Measurements from ENCODE around the gene ZBTB7B.

DNA sequence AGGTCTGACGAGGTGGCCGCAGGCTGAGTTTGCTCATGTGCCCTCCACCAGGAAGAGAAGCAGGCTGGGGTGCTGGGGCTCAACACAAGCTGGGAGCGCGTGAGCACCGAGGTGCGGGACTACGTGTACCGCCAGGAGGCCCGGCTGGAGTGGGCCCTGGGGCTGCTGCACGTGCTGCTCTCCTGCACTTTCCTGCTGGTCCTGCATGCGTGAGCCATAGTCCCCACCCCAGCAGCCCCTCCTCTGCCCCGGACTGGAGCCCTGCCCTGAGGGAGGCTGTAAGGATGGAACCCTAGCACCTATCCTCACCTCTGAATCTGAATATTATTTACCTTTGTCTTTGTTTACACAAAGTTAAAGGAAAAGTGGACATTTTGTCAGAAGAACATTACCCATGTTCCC is 40.7 kb downstream of the ZBTB7B start:
- TF ChIP-seq, protein P1, sequence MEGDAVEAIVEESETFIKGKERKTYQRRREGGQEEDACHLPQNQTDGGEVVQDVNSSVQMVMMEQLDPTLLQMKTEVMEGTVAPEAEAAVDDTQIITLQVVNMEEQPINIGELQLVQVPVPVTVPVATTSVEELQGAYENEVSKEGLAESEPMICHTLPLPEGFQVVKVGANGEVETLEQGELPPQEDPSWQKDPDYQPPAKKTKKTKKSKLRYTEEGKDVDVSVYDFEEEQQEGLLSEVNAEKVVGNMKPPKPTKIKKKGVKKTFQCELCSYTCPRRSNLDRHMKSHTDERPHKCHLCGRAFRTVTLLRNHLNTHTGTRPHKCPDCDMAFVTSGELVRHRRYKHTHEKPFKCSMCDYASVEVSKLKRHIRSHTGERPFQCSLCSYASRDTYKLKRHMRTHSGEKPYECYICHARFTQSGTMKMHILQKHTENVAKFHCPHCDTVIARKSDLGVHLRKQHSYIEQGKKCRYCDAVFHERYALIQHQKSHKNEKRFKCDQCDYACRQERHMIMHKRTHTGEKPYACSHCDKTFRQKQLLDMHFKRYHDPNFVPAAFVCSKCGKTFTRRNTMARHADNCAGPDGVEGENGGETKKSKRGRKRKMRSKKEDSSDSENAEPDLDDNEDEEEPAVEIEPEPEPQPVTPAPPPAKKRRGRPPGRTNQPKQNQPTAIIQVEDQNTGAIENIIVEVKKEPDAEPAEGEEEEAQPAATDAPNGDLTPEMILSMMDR (conservative IDR thresholded peaks at IDR 0.05 in 1 of 2, IDR thresholded peaks at IDR 0.05 in 1 of 2; ENCODE audit: extremely low read depth in 1 of 2, insufficient read depth in 1 of 2, low read depth in 1 of 2, low read length in 2 of 2): no peak
- no peak for TF ChIP-seq EZH2 (IDR thresholded peaks at IDR 0.05; ENCODE audit: borderline replicate concordance, low read length)
